H1 (cell line): ENCODE measurements around the gene PDE4B.

Experiments
- CEBPB ChIP-seq: IDR thresholded peaks from 2 replicates; pipeline ENCODE4 v1.6.1; 2012; ENCODE audit warnings: low read depth, low read length
- CHD2 ChIP-seq: IDR thresholded peaks from 2 replicates; pipeline ENCODE4 v1.6.1; 2012; ENCODE audit warnings: low read length, improper control_type of control experiment
- CREB1 ChIP-seq: IDR thresholded peaks from 2 replicates; pipeline ENCODE4 v1.6.1; 2012; ENCODE audit warnings: inconsistent platforms
- CTCF ChIP-seq, 3 experiments: IDR thresholded peaks; 1 replicate in 2 of 3; 2 replicates in 1 of 3; pipeline versions ENCODE4 v1.5.1 to v1.6.1; 2011; ENCODE audit warnings: low read length in 3 of 3, mild to moderate bottlenecking in 3 of 3, inconsistent platforms in 2 of 3, low read depth in 1 of 3, moderate library complexity in 1 of 3; ENCODE audit not compliant: insufficient read depth in 1 of 3; ENCODE audit errors: control extremely low read depth in 1 of 3
- KDM1A ChIP-seq: fragments of 200-600, 300-600 bp; sonication (generic); IDR thresholded peaks from 2 replicates; pipeline ENCODE4 v1.7.1; 2016; ENCODE audit warnings: mild to moderate bottlenecking, low read length, borderline replicate concordance
- POLR2AphosphoS5 ChIP-seq: IDR thresholded peaks from 2 replicates; pipeline ENCODE4 v1.6.1; 2011; ENCODE audit warnings: low read depth, low read length
- RNF2 ChIP-seq: fragments of 200-900, 300-1000 bp; sonication (generic); IDR thresholded peaks from 2 replicates; pipeline ENCODE4 v1.7.1; 2016; ENCODE audit warnings: borderline replicate concordance, low read depth, mild to moderate bottlenecking, antibody characterized with exemption, low read length; ENCODE audit not compliant: poor library complexity, severe bottlenecking; ENCODE audit errors: missing control alignments

DNA sequence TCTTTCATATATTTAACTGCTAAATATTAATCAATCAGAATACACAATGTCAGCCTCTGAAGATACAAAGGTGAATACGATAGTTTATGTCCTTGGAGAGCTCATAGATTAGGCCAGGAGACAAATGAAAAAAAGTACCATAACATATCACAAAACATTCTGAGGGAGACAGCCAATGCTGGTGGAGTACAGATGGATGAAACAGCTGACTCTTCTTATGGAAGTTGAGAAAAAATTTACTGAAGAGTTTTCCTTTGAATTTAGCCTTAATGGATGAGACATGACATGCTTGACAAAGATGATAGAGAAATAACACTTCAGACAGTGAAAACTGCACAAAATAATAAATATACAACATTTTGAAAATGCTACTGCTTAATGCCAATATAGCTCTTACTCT, 193.5 kb downstream of the PDE4B start:
- TF ChIP-seq CTCF (IDR thresholded peaks at IDR 0.05; ENCODE audit: control extremely low read depth in 1 of 3, insufficient read depth in 1 of 3, low read depth in 1 of 3, low read length in 3 of 3) (no peak), CEBPB (no peak), POLR2AphosphoS5 (no peak), KDM1A (no peak), RNF2 (no peak), CHD2 (no peak), CREB1 (no peak)
